Measurements from ENCODE around the gene TMEM135. TPM values are rescaled to one million over a fixed set of nuclear protein-coding genes. Genes with fewer than 3 reads are reported as not detected.
"Not testable (repeated sequence)": the region's sequence is repeated elsewhere in the genome, so short reads cannot be mapped to it uniquely, and the experiment has no call there.

The TMEM135 gene
- total RNA-seq, 1 donor from 2014 or later: 15.9 TPM

GRCh38 chr11:87188921-87189320 lies 151.2 kb downstream of the TMEM135 start:
- not testable (repeated sequence) for DNase-seq (ENCODE audit: extremely low read depth, low read depth, low spot score)

- no peak for DNase-seq (ENCODE audit: extremely low read depth, low read depth, low spot score)
Observed at GRCh38 chr11:87190071-87190470, 152.3 kb downstream of the TMEM135 start.

GRCh38 chr11:87193756-87194470 lies 156.2 kb downstream of the TMEM135 start:
- no peak for DNase-seq (ENCODE audit: extremely low read depth, low read depth, low spot score)

- DNase-seq (ENCODE audit: extremely low read depth, low read depth, low spot score): no peak
Observed at GRCh38 chr11:87194985-87195820, 157.5 kb downstream of the TMEM135 start.

GRCh38 chr11:87198266-87198881 lies 160.6 kb downstream of the TMEM135 start:
- DNase-seq (ENCODE audit: extremely low read depth, low read depth, low spot score): no peak

GRCh38 chr11:87201376-87201775 lies 163.6 kb downstream of the TMEM135 start:
- no peak for DNase-seq (ENCODE audit: extremely low read depth, low read depth, low spot score)

GRCh38 chr11:87203907-87204602 lies 166.3 kb downstream of the TMEM135 start:
- DNase-seq (ENCODE audit: extremely low read depth, low read depth, low spot score): no peak

- no peak for DNase-seq (ENCODE audit: extremely low read depth, low read depth, low spot score)
Observed at GRCh38 chr11:87212891-87213290, 175.2 kb downstream of the TMEM135 start.

- no peak for DNase-seq (ENCODE audit: extremely low read depth, low read depth, low spot score)
Observed at GRCh38 chr11:87213444-87213843, 175.7 kb downstream of the TMEM135 start.

GRCh38 chr11:87215236-87215635 lies 177.5 kb downstream of the TMEM135 start:
- no peak for DNase-seq (ENCODE audit: extremely low read depth, low read depth, low spot score)

GRCh38 chr11:87219266-87219665 lies 181.5 kb downstream of the TMEM135 start:
- DNase-seq (ENCODE audit: extremely low read depth, low read depth, low spot score): no peak

- no peak for DNase-seq (ENCODE audit: extremely low read depth, low read depth, low spot score)
Observed at GRCh38 chr11:87223816-87224215, 186.1 kb downstream of the TMEM135 start.

- DNase-seq (ENCODE audit: extremely low read depth, low read depth, low spot score): no peak
Observed at GRCh38 chr11:87224486-87224885, 186.8 kb downstream of the TMEM135 start.

GRCh38 chr11:87228820-87229219 lies 191.1 kb downstream of the TMEM135 start:
- no peak for DNase-seq (ENCODE audit: extremely low read depth, low read depth, low spot score)

GRCh38 chr11:87230995-87231394 lies 193.3 kb downstream of the TMEM135 start:
- no peak for DNase-seq (ENCODE audit: extremely low read depth, low read depth, low spot score)

- DNase-seq (ENCODE audit: extremely low read depth, low read depth, low spot score): no peak
Observed at GRCh38 chr11:87232320-87232719, 194.6 kb downstream of the TMEM135 start.

- DNase-seq (ENCODE audit: extremely low read depth, low read depth, low spot score): no peak
Observed at GRCh38 chr11:87235366-87235765, 197.6 kb downstream of the TMEM135 start.

GRCh38 chr11:87236368-87236767 lies 198.6 kb downstream of the TMEM135 start:
- no peak for DNase-seq (ENCODE audit: extremely low read depth, low read depth, low spot score)

- no peak for DNase-seq (ENCODE audit: extremely low read depth, low read depth, low spot score)
Observed at GRCh38 chr11:87239001-87239400, 201.3 kb downstream of the TMEM135 start.

GRCh38 chr11:87239531-87239930 lies 201.8 kb downstream of the TMEM135 start:
- DNase-seq (ENCODE audit: extremely low read depth, low read depth, low spot score): no peak

GRCh38 chr11:87251560-87251959 lies 213.8 kb downstream of the TMEM135 start:
- no peak for DNase-seq (ENCODE audit: extremely low read depth, low read depth, low spot score)
